SK-N-MC (cell line): ENCODE data around the gene SRD5A2.
A peak's percentile ranks its signal among the peaks of the same experiment; 100 is the strongest.

ENCODE experiments used
- DNase-seq: peaks from one replicate; pipeline ENCODE4 v3.0.0-alpha.2; 2011; ENCODE audit warnings: low read depth, low spot score
- H3K27ac ChIP-seq: fragments of 200-600 bp; sonication (generic); 2 replicates; pipeline ENCODE4 v1.5.1; 2016; ENCODE audit warnings: mixed run types
- H3K36me3 ChIP-seq: fragments of 200-600 bp; sonication (generic); 2 replicates; pipeline ENCODE4 v1.6.1; 2017; ENCODE audit warnings: antibody characterized with exemption, low read length, mixed read lengths; ENCODE audit not compliant: insufficient read depth
- H3K4me3 ChIP-seq: fragments of 200-600 bp; sonication (generic); 2 replicates; pipeline ENCODE4 v1.5.1; 2016
- H3K9ac ChIP-seq: fragments of 200-600 bp; sonication (generic); 2 replicates; pipeline ENCODE4 v1.8.0; 2017; ENCODE audit warnings: mixed run types, mixed read lengths; ENCODE audit not compliant: insufficient read length
- H3K9me3 ChIP-seq: fragments of 200-600 bp; sonication (generic); 2 replicates; pipeline ENCODE4 v1.6.1; 2017; ENCODE audit warnings: low read depth, mild to moderate bottlenecking, antibody characterized with exemption, low read length, moderate library complexity, mixed read lengths
- EZH2 ChIP-seq: fragments of 200-600 bp; sonication (generic); IDR thresholded peaks from one replicate; pipeline ENCODE4 v1.6.1; 2017; ENCODE audit warnings: antibody characterized with exemption
- FOXP2 ChIP-seq: optimal IDR thresholded peaks from 2 replicates; pipeline ENCODE3; 2011; ENCODE audit warnings: mild to moderate bottlenecking, moderate library complexity; ENCODE audit not compliant: insufficient read depth; ENCODE audit errors: extremely low read length, control extremely low read depth
- POLR2AphosphoS5 ChIP-seq: IDR thresholded peaks from 2 replicates; pipeline ENCODE4 v1.6.1; 2012; ENCODE audit warnings: mild to moderate bottlenecking, low read depth, low read length, borderline replicate concordance

The SRD5A2 gene, protein sequence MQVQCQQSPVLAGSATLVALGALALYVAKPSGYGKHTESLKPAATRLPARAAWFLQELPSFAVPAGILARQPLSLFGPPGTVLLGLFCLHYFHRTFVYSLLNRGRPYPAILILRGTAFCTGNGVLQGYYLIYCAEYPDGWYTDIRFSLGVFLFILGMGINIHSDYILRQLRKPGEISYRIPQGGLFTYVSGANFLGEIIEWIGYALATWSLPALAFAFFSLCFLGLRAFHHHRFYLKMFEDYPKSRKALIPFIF

DNA sequence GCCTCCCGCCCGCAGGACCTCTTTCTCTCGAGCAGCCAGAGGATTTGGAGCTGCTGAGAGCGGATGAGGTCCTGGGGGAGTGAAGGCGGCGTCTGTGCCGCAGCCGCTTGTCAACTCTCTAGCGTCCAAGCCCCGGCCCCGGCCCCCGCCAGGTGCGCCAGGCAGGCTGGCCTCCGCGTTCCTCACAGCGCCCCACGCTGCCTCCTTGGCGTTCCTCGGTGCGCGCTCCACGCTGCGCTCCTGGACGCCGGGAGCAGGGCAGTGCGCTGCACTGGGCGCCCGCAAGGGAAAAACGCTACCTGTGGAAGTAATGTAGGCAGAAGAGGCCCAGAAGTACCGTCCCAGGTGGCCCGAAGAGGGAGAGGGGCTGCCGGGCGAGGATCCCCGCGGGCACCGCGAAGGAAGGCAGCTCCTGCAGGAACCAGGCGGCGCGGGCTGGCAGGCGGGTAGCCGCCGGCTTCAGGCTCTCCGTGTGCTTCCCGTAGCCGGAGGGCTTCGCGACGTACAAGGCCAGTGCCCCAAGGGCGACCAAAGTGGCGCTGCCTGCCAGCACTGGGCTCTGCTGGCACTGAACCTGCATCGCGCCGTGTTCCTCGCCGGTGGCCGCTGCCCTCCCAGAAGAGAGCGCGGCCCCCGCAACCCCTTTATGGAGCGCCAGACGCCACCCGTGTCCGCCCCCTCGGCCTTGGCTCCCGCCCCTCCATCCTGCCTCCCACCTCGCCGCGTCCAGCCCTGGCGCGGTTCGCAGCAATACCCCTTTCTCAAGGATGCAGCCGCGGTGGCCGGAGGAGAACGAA lies at the start of gene SRD5A2:
TSS of gene SRD5A2 (minus strand) at position 618 of the 797 bp plus-strand sequence. CDS start at position 580, 38 bp downstream.
- Histone ChIP-seq H3K27ac (no peak within 1 kb of the TSS), H3K4me3 (no peak within 1 kb of the TSS), H3K9me3 (no peaks in the 10 kb centered on the region), H3K9ac (no peak within 1 kb of the TSS), H3K36me3 (no peaks in the 10 kb centered on the region)
- no peak for DNase-seq
- TF ChIP-seq EZH2 = peak; percentile 31
- TF ChIP-seq FOXP2 = no peak

DNA sequence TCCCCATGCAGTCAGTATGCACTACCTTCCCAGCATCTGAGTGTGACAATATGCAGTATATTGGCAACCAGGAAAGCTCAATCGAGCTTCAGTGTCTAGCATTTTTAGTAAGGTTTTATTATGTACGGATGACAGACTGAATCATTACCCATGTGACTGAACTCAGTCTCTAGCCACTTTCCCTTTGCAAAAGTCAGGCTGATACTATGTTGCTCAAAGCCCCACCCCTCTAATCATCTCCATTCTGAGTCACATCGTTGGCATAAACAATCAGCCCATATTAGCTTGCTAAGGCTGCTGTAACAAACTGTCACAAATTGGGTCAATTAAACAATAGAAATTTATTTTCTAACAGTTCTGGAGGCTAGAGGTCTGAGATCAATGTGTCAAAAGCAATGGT lies 25.8 kb upstream of the SRD5A2 start:
- H3K9ac ChIP-seq = no peak overlapping the region
- no peaks in the 10 kb centered on the region for H3K36me3 ChIP-seq
- no peaks in the 10 kb centered on the region for H3K9me3 ChIP-seq
- H3K27ac ChIP-seq = no peak overlapping the region
- no peak overlapping the region for H3K4me3 ChIP-seq
- TF ChIP-seq EZH2 (no peak), FOXP2 (no peak), POLR2AphosphoS5 (no peak)
- no peak for DNase-seq

DNA sequence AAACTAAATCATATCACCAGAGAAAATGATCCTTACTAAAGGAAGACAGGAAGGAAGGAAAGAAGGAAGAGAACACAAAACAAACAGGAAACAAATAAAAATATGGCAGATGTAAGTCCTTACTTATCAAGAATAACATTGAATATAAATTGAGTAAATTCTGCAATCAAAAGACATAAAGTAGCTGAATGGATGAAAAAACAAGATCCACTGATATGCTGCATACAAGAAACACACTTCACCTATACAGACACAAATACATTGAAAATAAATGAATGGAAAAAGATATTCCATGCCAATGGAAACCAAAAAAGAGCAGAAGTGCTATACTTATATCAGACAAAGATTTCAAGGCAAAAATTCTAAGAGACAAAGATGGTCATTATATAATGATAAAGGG lies 18.0 kb upstream of the SRD5A2 start:
- no peak for DNase-seq
- no peak overlapping the region for H3K27ac ChIP-seq
- no peaks in the 10 kb centered on the region for H3K9me3 ChIP-seq
- no peak overlapping the region for H3K4me3 ChIP-seq
- H3K9ac ChIP-seq = no peak overlapping the region
- TF ChIP-seq POLR2AphosphoS5 (no peak), EZH2 (no peak), FOXP2 (no peak)
- H3K36me3 ChIP-seq = no peaks in the 10 kb centered on the region

DNA sequence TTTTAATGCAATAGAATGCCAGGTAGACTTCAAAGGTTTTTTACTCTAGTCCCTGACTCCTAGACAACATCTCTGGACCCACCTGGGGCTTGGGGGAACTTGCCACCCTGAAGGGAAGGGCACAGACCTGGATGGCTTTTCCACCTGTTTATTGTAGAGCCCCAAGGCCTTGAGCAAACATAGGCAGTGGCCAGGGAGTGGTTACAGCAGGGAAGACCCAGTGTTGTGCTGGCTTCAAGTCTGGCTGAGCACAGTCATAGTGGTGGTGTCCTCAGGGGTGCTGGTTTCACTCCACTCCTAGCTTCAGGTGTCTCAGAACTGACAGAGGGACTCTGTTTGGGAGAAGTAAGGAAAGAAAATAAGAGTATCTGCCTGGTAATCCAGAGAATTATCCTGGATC lies 5.5 kb upstream of the SRD5A2 start:
- TF ChIP-seq FOXP2 (no peak), POLR2AphosphoS5 (no peak), EZH2 (no peak)
- no peaks in the 10 kb centered on the region for H3K9me3 ChIP-seq
- H3K9ac ChIP-seq = no peak overlapping the region
- H3K27ac ChIP-seq = no peak overlapping the region
- no peak overlapping the region for H3K4me3 ChIP-seq
- H3K36me3 ChIP-seq = no peaks in the 10 kb centered on the region
- DNase-seq = no peak

DNA sequence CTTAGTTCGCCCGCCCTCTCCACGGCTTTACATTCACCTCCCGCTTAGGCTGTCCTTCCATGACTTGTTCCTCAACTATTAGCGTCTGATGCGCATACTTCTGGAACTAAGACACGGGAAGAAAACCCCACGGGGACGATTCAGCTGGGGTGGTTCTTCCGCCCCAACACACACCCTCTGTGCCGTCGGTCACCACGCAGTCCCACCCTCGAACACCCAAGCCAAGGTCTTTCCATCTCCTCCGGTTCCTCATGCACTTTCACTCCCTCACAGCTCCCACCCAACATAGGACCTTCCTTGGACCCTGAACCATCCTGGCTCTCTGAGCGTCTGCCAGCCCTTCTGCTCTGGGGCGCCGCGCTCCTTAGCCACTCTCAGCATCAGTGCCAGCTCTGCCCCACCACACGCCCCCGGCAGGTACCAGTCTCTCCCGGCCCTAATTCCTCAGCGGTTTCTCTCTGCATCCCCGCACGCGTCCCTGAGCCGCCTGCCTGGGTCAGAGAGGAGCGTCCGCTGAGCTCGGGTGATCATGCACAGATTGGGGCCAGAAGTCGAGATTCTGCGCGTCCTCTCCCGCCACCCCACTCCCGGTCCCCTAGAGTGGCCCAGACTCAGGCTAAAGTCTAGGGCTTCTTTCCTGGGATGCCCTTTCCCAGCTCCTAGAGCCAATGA lies 522 bp upstream of the SRD5A2 start:
- H3K36me3 ChIP-seq = no peaks in the 10 kb centered on the region
- no peaks in the 10 kb centered on the region for H3K9me3 ChIP-seq
- H3K27ac ChIP-seq = no peak overlapping the region
- DNase-seq = no peak
- no peak overlapping the region for H3K4me3 ChIP-seq
- no peak overlapping the region for H3K9ac ChIP-seq
- TF ChIP-seq POLR2AphosphoS5 (no peak), EZH2 (no peak), FOXP2 (no peak)

DNA sequence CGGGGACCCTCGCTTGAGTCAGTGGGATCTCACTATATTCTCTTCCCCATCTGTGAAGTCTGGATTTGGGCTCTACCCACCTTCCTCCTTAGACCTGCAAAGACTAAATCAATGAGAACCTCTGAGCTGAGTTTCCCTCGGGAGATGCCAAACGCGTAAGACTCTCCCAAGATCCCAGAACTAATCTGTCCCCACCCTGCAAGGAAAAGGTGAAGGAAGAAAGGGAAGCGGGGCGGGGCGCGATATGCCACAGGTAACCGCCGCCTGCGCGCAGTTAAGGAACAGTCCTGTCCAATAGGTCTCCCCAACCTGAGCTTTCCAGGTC lies 780 bp downstream of the SRD5A2 start:
- no peaks in the 10 kb centered on the region for H3K36me3 ChIP-seq
- H3K9me3 ChIP-seq = no peaks in the 10 kb centered on the region
- no peak overlapping the region for H3K27ac ChIP-seq
- H3K9ac ChIP-seq = no peak overlapping the region
- DNase-seq = no peak
- TF ChIP-seq EZH2 (no peak), FOXP2 (no peak), POLR2AphosphoS5 (no peak)
- no peak overlapping the region for H3K4me3 ChIP-seq

DNA sequence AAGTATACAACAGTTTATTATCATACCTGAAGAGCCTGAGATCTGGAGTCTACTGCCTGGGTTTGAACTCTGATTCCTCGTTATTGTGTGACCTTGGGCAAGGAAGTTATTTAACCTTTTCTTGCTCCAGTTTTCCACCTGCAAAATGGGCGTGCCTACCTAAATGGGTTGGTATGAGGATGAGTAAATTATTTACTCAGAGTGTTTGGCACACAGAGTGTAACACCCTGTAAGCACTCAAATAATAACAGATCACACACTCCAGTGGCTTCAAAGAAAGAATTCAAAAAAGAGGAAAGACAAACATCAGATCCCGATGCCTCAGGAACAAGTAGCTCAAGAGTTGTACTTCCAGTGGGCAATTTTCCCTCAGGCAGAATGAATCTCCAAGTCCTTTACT lies 2.4 kb downstream of the SRD5A2 start:
- H3K27ac ChIP-seq = no peak overlapping the region
- no peak overlapping the region for H3K9ac ChIP-seq
- H3K9me3 ChIP-seq = no peaks in the 10 kb centered on the region
- no peaks in the 10 kb centered on the region for H3K36me3 ChIP-seq
- TF ChIP-seq POLR2AphosphoS5 (no peak), EZH2 (no peak), FOXP2 (no peak)
- H3K4me3 ChIP-seq = no peak overlapping the region
- no peak for DNase-seq

DNA sequence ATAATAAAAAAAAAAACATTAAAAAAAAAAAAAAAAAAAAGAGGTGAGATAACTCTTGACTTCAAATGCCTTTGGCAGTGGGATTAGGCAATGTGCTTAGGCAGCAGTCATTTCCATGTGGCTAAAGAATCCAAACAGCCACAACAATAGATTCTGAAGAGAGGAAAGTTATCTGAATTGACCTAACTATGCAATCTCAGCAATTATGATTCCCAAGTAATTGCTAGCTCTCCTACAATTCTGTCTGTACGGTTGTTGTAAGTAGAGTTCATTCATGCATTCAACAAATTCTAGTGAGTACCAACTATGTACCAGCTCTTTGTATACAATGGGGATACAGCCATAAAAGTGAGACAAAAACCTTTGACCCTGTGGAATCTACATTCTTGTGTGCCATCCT lies 3.6 kb downstream of the SRD5A2 start:
- H3K36me3 ChIP-seq = no peaks in the 10 kb centered on the region
- H3K27ac ChIP-seq = no peak overlapping the region
- H3K9me3 ChIP-seq = no peaks in the 10 kb centered on the region
- H3K9ac ChIP-seq = no peak overlapping the region
- TF ChIP-seq EZH2 = no peak
- no peak for TF ChIP-seq POLR2AphosphoS5
- TF ChIP-seq FOXP2 = no peak
- H3K4me3 ChIP-seq = no peak overlapping the region
- no peak for DNase-seq
